ENCODE results near the gene GPHN.

DNA sequence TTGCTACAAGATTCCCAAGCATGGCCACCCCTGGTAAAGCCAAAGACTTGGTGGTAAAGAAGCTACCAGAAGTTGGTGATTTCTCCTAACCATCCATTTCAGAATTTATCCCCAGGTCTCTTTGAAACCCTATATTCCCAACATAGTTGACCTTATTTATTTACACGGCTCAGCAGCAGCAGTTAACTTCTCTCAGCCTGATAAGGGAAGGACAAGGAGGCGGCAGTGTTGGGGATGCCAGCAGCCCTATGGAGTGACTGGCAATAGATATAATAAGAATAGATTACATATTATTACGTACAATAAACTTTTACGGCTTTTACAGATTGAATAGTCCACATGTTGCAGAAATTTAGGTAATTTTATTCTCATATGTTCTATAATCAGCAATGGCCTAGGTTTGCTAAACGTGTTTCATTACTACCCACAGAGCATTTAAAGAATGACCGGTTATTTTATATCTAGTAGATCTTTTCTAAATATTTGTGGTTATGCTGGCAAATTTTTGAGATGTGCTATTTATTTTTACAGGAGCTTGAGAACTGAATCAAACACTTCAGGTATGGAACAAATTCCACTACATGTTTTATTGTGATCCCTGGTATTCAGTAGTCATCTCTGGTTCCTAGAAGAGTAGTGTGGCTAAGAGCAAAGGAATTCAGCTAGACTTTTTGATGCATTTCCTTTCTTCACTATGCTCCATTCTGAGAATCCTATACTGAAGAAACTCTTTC is 713.5 kb downstream of the GPHN start:
- TF ChIP-seq, protein P1, sequence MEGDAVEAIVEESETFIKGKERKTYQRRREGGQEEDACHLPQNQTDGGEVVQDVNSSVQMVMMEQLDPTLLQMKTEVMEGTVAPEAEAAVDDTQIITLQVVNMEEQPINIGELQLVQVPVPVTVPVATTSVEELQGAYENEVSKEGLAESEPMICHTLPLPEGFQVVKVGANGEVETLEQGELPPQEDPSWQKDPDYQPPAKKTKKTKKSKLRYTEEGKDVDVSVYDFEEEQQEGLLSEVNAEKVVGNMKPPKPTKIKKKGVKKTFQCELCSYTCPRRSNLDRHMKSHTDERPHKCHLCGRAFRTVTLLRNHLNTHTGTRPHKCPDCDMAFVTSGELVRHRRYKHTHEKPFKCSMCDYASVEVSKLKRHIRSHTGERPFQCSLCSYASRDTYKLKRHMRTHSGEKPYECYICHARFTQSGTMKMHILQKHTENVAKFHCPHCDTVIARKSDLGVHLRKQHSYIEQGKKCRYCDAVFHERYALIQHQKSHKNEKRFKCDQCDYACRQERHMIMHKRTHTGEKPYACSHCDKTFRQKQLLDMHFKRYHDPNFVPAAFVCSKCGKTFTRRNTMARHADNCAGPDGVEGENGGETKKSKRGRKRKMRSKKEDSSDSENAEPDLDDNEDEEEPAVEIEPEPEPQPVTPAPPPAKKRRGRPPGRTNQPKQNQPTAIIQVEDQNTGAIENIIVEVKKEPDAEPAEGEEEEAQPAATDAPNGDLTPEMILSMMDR (IDR thresholded peaks at IDR 0.05): no peak
- no peak for TF ChIP-seq POLR2A (IDR thresholded peaks at IDR 0.05)

Data from right lobe of liver (tissue), 4 donors.